ENCODE results near the gene KLK1. TPM values are rescaled to one million over a fixed set of nuclear protein-coding genes. Genes with fewer than 3 reads are reported as not detected.
"Not testable (repeated sequence)": the region's sequence is repeated elsewhere in the genome, so short reads cannot be mapped to it uniquely, and the experiment has no call there.

Gene KLK1
- total RNA-seq, 2 donors from 2014 or later = not detected

DNA sequence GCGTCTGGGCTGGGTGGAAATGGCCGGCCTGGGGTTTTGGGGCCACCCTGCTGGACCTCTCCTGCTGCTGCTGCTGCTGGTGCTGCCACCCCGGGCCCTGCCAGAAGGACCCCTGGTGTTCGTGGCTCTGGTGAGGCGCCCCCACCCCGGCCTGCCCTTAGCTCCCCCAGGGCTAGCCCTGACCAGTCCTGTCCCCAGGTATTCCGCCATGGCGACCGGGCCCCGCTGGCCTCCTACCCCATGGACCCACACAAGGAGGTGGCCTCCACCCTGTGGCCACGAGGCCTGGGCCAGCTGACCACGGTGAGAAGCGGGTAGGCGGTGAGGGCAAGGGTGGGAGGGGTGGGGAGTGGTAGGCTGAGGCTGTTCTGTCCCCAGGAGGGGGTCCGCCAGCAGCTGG, 33.2 kb downstream of the KLK1 start, which contains the start of gene ACP4:
Gene ACP4, plus strand, starts transcription at position 20 of the 400 bp plus-strand sequence. Its CDS starts 0 bp downstream, at position 20.
- ATAC-seq = no peak
- no peak for DNase-seq (ENCODE audit: low spot score)
- Mint-ChIP-seq H3K4me1 (ENCODE audit: low read depth in 2 of 2) (peaks cover 4% of the 10 kb centered on the region in 2 donors), H3K9me3 (no peaks in the 10 kb centered on the region), H3K4me3 (no peak within 1 kb of the TSS), H3K27ac (no peak within 1 kb of the TSS), H3K36me3 (no peaks in the 10 kb centered on the region), H3K27me3 (no peaks in the 10 kb centered on the region)

DNA sequence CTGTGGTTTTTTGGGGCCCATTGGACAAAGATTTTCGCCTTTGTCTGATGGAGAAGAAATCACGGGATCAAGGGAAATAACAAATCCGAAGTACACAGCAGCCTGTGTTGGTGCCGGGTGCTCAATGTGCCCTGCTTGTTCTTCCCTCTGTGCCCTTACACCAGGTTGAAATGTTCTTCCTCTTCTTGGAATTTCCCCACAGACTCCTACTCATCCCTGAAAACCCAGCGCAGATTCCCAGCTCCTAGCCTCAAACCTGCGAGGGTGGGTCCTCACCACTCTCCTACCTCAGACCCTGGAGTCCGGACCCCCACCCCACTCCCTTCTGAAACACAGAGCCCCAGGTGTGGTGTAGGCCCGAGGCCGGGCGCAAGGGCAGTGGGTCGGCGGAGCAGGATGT, 38.3 kb downstream of the KLK1 start:
- Mint-ChIP-seq H3K27ac (no peak overlapping the region), H3K36me3 (no peaks in the 10 kb centered on the region), H3K4me3 (no peak overlapping the region), H3K4me1 (ENCODE audit: low read depth in 2 of 2) (peaks cover 0 to 7% of the 10 kb centered on the region in 2 donors), H3K9me3 (no peaks in the 10 kb centered on the region), H3K27me3 (peaks cover 6% of the 10 kb centered on the region in 2 donors)
- DNase-seq (ENCODE audit: low spot score) (no peak), ATAC-seq (no peak)

DNA sequence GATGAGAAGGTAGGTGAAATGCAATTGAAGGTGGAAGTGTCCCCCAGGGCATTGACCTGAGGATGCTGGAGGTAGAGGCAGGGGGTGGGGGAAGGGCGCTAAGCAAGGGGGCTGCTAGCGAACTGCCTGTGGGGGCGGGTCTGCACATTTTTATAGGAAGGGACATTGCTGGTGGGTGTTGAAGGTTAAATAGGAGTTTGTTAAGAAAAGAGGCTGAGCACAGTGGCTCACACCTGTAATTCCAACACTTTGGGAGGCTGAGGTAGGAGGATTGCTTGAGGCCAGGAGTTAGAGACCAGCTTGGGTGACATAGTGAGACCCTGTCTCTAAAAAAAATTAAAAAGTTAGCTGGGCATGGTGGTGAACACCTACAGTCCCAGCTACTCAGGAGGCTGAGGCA, 38.9 kb downstream of the KLK1 start:
- Mint-ChIP-seq H3K9me3 (no peaks in the 10 kb centered on the region), H3K4me3 (no peak overlapping the region), H3K27me3 (peaks cover 8 to 11% of the 10 kb centered on the region in 2 donors), H3K36me3 (no peaks in the 10 kb centered on the region), H3K27ac (no peak overlapping the region), H3K4me1 (ENCODE audit: low read depth in 2 of 2) (peaks cover 0 to 7% of the 10 kb centered on the region in 2 donors)
- DNase-seq (ENCODE audit: low spot score) (no peak), ATAC-seq (no peak)

DNA sequence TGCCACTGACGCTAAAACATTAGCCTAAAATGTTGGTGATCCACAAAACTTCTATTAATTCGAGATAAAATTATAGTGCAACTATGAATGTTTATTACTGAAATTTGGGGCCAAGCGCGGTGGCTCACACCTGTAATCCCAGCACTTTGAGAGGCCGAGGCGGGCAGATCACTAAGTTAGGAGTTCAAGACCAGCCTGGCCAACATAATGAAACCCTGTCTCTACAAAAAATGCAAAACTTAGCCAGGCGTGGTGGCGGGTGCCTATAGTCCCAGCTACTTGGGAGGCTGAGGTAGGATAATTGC, 39.8 kb downstream of the KLK1 start:
- ATAC-seq; DNase-seq (ENCODE audit: low spot score): not testable (repeated sequence)
- peak overlapping the region in 1 of 2 donors; percentile 25 for H3K27ac Mint-ChIP-seq

DNA sequence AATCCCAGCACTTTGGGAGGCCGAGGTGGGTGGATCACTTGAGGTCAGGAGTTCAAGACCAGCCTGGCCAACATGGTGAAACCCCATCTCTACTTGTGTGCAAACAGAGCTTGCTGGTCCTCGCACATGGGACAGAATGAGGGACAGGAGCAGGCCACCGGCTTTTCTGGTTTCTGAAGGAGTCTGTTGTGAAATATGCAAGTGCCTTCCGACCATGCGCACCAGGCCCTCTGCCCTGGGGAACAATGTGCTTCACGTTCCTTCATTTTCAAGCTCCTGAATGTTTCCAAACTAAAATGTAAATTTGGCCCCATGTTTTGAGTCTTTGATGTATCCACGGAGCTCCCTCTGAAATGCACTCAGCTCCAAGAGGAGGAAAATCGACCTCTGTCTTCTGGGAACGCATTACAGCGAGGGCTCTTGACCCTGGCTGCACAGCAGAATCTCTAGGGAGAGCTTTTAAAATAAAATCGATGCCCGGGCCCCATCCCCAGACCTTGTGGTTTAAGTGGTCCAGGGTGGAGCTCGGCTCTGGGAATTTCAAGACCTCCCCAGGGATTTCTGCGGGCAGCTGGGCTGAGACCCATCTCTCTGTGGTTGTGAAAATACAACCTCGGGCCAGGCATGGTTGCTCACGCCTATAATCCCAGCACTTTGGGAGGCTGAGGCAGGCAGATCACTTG, 42.7 kb downstream of the KLK1 start:
- no peak for ATAC-seq
- Mint-ChIP-seq H3K9me3 (no peaks in the 10 kb centered on the region), H3K27me3 (peaks cover 34 to 37% of the 10 kb centered on the region in 2 donors), H3K4me3 (no peak overlapping the region), H3K27ac (no peak overlapping the region), H3K4me1 (ENCODE audit: low read depth in 2 of 2) (peaks cover 0 to 7% of the 10 kb centered on the region in 2 donors), H3K36me3 (no peaks in the 10 kb centered on the region)
- no peak for DNase-seq (ENCODE audit: low spot score)

More for the DNA sequence above, 39.8 kb downstream of the KLK1 start:
- H3K9me3 Mint-ChIP-seq; H3K4me1 Mint-ChIP-seq (ENCODE audit: low read depth in 2 of 2); H3K36me3 Mint-ChIP-seq; H3K4me3 Mint-ChIP-seq: not testable (repeated sequence)
- peaks cover 17 to 20% of the 10 kb centered on the region in 2 donors for H3K27me3 Mint-ChIP-seq

DNA sequence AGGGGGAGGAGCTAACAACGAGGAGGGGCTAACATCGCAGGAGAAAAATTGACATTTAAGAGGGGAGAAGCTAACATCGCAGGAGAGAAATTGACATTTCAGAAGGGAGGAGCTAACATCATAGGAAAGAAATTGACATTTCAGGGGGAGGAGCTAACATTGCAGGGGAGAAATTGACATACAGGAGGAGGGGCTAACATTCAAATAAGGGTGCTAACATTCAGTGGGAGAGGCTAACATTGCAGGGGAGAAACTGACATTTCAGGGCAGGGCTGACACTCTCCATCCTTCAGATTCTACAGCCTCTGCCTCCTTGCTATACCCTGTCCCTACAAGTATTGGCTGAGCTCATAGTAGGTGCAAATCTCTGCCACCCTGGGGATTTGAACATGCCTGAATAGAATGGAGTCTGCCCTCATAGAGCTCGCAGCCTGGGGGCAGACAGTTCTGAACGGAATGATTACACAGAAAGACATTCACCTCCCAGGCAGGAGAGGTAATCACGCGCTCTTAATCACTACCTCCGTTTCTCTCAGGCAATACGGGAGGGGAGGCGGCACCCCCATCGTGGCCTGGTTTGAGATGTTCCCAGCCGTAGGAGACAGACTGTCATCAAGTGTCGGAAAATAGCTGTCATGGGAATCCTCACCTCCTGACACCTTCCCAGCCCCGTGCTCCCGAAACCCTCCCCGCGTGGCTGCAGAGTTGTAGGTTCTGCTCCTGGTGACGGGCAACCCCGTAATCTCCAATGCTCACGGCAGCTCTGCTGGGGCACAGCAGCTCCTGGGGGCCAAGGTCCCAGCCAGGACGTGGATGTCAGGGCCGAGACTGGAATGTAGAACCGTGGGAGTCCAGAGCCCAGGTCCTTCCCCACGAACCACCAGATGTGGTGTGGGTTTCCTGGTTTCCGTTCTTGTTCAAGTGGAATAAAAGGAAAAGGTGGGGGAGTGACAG, 43.8 kb downstream of the KLK1 start:
- no peak overlapping the region for H3K4me3 Mint-ChIP-seq
- H3K27me3 Mint-ChIP-seq = peaks cover 34 to 37% of the 10 kb centered on the region in 2 donors
- no peaks in the 10 kb centered on the region for H3K9me3 Mint-ChIP-seq
- ATAC-seq (no peak), DNase-seq (ENCODE audit: low spot score) (no peak)
- no peak overlapping the region for H3K27ac Mint-ChIP-seq
- H3K4me1 Mint-ChIP-seq (ENCODE audit: low read depth in 2 of 2) = peaks cover 0 to 7% of the 10 kb centered on the region in 2 donors
- H3K36me3 Mint-ChIP-seq = no peaks in the 10 kb centered on the region

DNA sequence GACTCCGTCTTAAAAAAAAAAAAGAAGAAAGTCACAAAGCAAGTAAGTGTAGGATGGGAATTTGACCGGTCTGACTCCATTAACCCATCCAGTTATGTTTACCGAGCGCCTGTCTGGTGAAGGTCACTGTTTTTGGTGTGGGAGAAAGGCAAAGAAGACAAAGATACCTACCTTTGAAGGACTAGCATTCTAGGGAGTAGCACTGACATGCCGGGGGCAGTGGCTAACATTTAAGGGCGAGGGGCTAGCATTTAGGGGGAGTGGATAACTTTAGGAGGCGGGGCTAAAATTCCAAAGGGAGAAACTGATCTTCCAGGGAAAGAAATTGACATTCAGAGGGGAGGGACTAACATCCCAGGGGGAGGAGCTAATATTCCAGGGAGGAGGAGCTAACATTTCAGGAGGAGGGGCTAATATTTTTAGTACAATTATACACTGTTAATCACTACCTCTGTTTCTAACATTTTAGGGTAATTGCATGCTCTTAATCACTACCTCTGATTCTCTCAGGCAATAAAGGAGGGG, 44.6 kb downstream of the KLK1 start:
- Mint-ChIP-seq H3K27ac (no peak overlapping the region), H3K4me3 (no peak overlapping the region), H3K36me3 (no peaks in the 10 kb centered on the region), H3K27me3 (peaks cover 34 to 37% of the 10 kb centered on the region in 2 donors), H3K4me1 (ENCODE audit: low read depth in 2 of 2) (peaks cover 0 to 7% of the 10 kb centered on the region in 2 donors), H3K9me3 (no peaks in the 10 kb centered on the region)
- ATAC-seq (no peak), DNase-seq (ENCODE audit: low spot score) (no peak)

DNA sequence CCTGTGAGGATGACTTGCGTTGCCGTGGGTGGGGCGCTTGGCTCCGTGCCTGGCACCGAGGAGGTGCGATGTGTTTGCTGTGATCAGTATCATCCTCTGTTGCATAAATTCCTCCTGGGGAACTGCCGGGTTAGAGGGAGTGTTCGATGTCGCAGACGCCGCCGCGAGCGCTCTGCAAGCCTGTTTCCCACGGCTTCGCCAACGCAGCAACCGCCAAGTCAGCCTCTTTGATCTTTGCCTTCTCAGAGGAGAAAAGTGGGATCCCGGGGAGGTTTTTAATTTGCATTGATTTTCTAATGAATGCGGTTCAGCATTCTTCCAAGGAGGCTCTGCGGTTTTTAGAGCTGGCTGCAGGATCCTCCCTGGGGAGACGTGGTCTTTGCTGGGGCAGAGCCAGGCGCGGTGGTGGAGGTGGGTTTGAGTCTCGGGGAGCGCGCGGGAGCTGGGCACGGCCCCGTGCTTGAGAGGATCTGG, 45.7 kb downstream of the KLK1 start:
- ATAC-seq = no peak
- peaks cover 0 to 2% of the 10 kb centered on the region in 2 donors for H3K4me1 Mint-ChIP-seq (ENCODE audit: low read depth in 2 of 2)
- H3K27me3 Mint-ChIP-seq = peaks cover 37% of the 10 kb centered on the region in 2 donors
- DNase-seq (ENCODE audit: low spot score) = no peak
- H3K27ac Mint-ChIP-seq = no peak overlapping the region
- no peaks in the 10 kb centered on the region for H3K9me3 Mint-ChIP-seq
- H3K4me3 Mint-ChIP-seq = no peak overlapping the region
- no peaks in the 10 kb centered on the region for H3K36me3 Mint-ChIP-seq

DNA sequence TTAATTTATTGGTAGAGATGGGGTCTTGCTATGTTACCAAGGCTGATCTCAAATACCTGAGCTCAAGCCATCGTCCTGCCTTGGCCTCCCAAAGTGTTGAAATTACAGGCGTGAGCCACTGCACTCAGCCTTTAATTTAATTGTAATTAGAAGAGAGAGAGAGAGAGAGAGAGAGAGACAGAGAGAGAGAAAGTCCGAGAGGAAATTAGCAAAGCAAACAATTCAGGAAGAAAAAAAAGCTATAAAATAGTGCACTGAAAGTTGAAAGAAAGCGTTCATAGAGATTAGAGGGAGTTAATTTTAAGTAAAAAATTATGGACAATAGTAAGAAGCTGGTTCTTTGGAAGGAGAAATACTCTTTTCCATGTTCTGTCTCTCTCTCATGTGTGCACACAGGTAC, 46.3 kb downstream of the KLK1 start:
- DNase-seq (ENCODE audit: low spot score) (no peak), ATAC-seq (no peak)
- Mint-ChIP-seq H3K27me3 (peaks cover 32 to 34% of the 10 kb centered on the region in 2 donors), H3K36me3 (no peaks in the 10 kb centered on the region), H3K27ac (no peak overlapping the region), H3K4me3 (no peak overlapping the region), H3K4me1 (ENCODE audit: low read depth in 2 of 2) (no peaks in the 10 kb centered on the region), H3K9me3 (no peaks in the 10 kb centered on the region)

DNA sequence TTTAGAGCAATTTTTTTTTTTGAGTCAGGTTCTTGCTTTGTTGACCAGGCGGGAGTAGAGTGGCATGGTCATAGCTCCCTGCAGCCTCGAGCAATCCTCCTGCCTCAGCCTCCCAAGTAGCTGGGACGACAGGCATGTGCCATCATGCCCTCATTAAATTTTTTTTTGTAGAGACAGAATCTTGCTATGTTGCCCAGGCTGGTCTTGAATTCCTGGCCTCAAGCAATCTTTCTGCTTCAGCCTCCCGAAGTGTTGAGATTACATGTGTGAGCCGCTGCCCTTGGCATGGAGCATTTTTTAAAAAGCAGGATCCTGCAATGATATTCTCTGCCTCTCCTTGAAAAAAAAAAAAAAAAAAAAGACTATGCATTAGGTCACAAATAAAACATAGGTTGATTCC, 47.5 kb downstream of the KLK1 start:
- no peak overlapping the region for H3K27ac Mint-ChIP-seq
- no peak overlapping the region for H3K4me3 Mint-ChIP-seq
- no peaks in the 10 kb centered on the region for H3K36me3 Mint-ChIP-seq
- DNase-seq (ENCODE audit: low spot score) = no peak
- H3K4me1 Mint-ChIP-seq (ENCODE audit: low read depth in 2 of 2) = no peaks in the 10 kb centered on the region
- no peak for ATAC-seq
- H3K27me3 Mint-ChIP-seq = peaks cover 31 to 34% of the 10 kb centered on the region in 2 donors
- no peaks in the 10 kb centered on the region for H3K9me3 Mint-ChIP-seq

DNA sequence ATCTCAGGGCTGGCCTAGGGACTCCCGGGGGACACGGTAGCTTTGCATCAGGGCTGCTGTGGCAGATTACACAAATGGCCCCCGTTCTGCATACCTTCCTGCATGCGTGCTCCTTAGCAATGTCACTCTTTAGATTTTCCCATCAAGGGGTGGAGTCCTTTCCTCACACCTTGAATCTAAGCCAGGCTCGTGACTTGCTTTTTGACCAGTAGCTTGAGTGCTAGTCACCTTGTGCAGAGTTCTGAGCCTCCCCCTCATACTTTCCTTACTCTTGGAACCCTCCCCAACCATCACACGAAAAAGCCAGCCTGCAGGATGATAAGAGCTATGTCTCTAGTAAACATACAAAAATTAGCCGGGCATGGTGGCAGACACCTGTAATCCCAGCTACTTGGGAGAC, 50.1 kb downstream of the KLK1 start:
- not testable (repeated sequence) for H3K4me3 Mint-ChIP-seq; H3K4me1 Mint-ChIP-seq (ENCODE audit: low read depth in 2 of 2); ATAC-seq; H3K27ac Mint-ChIP-seq; H3K36me3 Mint-ChIP-seq; H3K9me3 Mint-ChIP-seq; DNase-seq (ENCODE audit: low spot score)
- peaks cover 20 to 22% of the 10 kb centered on the region in 2 donors for H3K27me3 Mint-ChIP-seq

DNA sequence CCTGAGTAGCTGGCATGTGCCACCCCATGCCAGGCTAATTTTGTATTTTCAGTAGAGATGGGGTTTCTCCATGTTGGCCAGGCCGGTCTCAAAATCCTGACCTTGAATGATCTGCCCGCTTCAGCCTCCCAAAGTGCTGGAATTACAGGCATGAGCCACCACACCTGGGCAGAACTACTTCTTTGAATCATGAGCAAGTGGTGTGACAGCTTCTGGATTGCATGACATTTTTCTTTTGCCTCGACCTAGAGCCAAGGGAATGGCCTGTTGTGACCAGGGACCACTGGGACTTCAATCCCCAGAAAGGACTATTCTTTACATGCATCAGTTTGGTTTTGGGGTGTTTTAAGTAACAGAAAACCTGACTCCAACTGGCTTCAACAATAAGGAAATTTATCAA, 50.7 kb downstream of the KLK1 start:
- ATAC-seq; H3K4me1 Mint-ChIP-seq (ENCODE audit: low read depth in 2 of 2); H3K36me3 Mint-ChIP-seq; H3K9me3 Mint-ChIP-seq; H3K27ac Mint-ChIP-seq; DNase-seq (ENCODE audit: low spot score); H3K4me3 Mint-ChIP-seq: not testable (repeated sequence)
- H3K27me3 Mint-ChIP-seq = peaks cover 16 to 18% of the 10 kb centered on the region in 2 donors

DNA sequence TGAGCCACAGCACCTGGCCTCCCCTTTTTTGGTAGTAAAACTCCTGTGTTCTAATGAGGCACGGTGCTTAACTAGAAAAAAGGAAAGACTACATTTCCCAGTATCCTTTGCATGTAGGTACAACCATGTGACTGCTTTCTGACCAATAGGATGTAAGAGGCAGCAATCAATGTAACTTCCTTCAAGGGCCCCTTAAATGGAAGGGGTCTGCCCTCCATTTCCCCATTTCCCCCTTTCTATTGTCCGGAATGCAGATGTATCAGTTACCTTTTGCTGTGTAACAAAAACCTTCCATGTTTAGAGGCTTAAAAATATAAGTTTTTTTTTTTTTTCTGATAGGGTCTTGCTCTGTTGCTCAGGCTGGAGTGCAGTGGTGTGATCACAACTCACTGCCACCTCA, 51.1 kb downstream of the KLK1 start:
- no peak for DNase-seq (ENCODE audit: low spot score)
- no peaks in the 10 kb centered on the region for H3K4me1 Mint-ChIP-seq (ENCODE audit: low read depth in 2 of 2)
- H3K4me3 Mint-ChIP-seq = no peak overlapping the region
- no peak overlapping the region for H3K27ac Mint-ChIP-seq
- H3K9me3 Mint-ChIP-seq = no peaks in the 10 kb centered on the region
- H3K36me3 Mint-ChIP-seq = no peaks in the 10 kb centered on the region
- H3K27me3 Mint-ChIP-seq = peaks cover 12 to 15% of the 10 kb centered on the region in 2 donors
- no peak for ATAC-seq

DNA sequence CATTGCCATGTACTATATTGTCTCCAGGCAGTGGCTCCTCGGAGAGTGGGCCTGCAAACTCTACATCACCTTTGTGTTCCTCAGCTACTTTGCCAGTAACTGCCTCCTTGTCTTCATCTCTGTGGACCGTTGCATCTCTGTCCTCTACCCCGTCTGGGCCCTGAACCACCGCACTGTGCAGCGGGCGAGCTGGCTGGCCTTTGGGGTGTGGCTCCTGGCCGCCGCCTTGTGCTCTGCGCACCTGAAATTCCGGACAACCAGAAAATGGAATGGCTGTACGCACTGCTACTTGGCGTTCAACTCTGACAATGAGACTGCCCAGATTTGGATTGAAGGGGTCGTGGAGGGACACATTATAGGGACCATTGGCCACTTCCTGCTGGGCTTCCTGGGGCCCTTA, 52.7 kb downstream of the KLK1 start:
- H3K27me3 Mint-ChIP-seq = peaks cover 5 to 14% of the 10 kb centered on the region in 2 donors

More for the DNA sequence above, 52.7 kb downstream of the KLK1 start:
- Mint-ChIP-seq H3K27ac (no peak overlapping the region), H3K4me1 (ENCODE audit: low read depth in 2 of 2) (no peaks in the 10 kb centered on the region), H3K4me3 (no peak overlapping the region), H3K9me3 (no peaks in the 10 kb centered on the region), H3K36me3 (no peaks in the 10 kb centered on the region)
- ATAC-seq (no peak), DNase-seq (ENCODE audit: low spot score) (no peak)

Data from natural killer cell treated with Interleukin-12 subunit alpha and Interleukin-12 subunit beta and Interleukin-15 and Interleukin-18, amount 100 ng/mL, for 72 hours (primary cell).